H1 (cell line): ENCODE results near the gene PAF1. TPM values are rescaled to one million over a fixed set of nuclear protein-coding genes. Genes with fewer than 3 reads are reported as not detected.

ENCODE experiments used
- CTCF ChIA-PET: fragments of 300-600 bp; sonication (Branson Sonifier 250); formaldehyde crosslinking; loops from one replicate; lab custom pipeline; 2021; ENCODE audit not compliant: partially characterized antibody; lab: Charles Lee
- POLR2A ChIA-PET: fragments of 300-600 bp; sonication (Branson Sonifier 250); formaldehyde crosslinking; loops from one replicate; lab custom pipeline; 2021; ENCODE audit warnings: inconsistent platforms; ENCODE audit not compliant: partially characterized antibody; lab: Charles Lee
- DNase-seq, 2 experiments: peaks; one replicate each; pipeline versions ENCODE4 v3.0.0 to v3.0.0-alpha.2; 2010 to 2022; ENCODE audit warnings: low spot score in 2 of 2, low read depth in 1 of 2, mixed read lengths in 1 of 2
- FAIRE-seq: peaks from 2 replicates; lab custom pipeline; 2011; peaks lifted over from hg19 to GRCh38; lab: Jason Lieb, UNC
- H2AFZ ChIP-seq: 2 replicates; pipeline ENCODE4 v1.8.1; 2012; ENCODE audit warnings: low read length, inconsistent platforms
- H2AK5ac ChIP-seq: 2 replicates; pipeline ENCODE4 v1.6.1; 2013; ENCODE audit warnings: low read depth, low read length
- H2BK120ac ChIP-seq: replicated peaks from 2 replicates; pipeline ENCODE3; 2013; ENCODE audit warnings: low read depth, low read length, inconsistent platforms
- H2BK12ac ChIP-seq: 2 replicates; pipeline ENCODE4 v1.6.1; 2013; ENCODE audit warnings: low read depth, low read length
- H2BK15ac ChIP-seq: 2 replicates; pipeline ENCODE4 v1.6.1; 2013; ENCODE audit warnings: low read length
- H2BK20ac ChIP-seq: 2 replicates; pipeline ENCODE4 v1.6.1; 2013; ENCODE audit warnings: low read length
- H2BK5ac ChIP-seq: 2 replicates; pipeline ENCODE4 v1.6.1; 2013; ENCODE audit warnings: low read depth, low read length
- H3K14ac ChIP-seq: 2 replicates; pipeline ENCODE4 v1.6.1; 2013; ENCODE audit warnings: inconsistent platforms; ENCODE audit not compliant: insufficient read length
- H3K18ac ChIP-seq: 2 replicates; pipeline ENCODE4 v1.6.1; 2013; ENCODE audit warnings: low read length; ENCODE audit errors: extremely low read depth
- H3K23ac ChIP-seq: 2 replicates; pipeline ENCODE4 v1.6.1; 2013; ENCODE audit warnings: inconsistent platforms; ENCODE audit not compliant: insufficient read length
- H3K23me2 ChIP-seq: 2 replicates; pipeline ENCODE4 v1.6.1; 2013; ENCODE audit warnings: low read depth, low read length
- H3K27ac ChIP-seq: 2 replicates; pipeline ENCODE4 v1.6.1; 2011; ENCODE audit warnings: low read depth, low read length, inconsistent platforms
- H3K27me3 ChIP-seq, 4 experiments: replicated peaks in 1 of 4; 1 replicate in 1 of 4; 2 replicates in 3 of 4; pipeline versions ENCODE4 v1.6.1 to v1.8.1; 2011 to 2013; ENCODE audit warnings: low read length in 3 of 4, mild to moderate bottlenecking in 3 of 4, inconsistent platforms in 2 of 4, mixed read lengths in 2 of 4, moderate library complexity in 1 of 4; ENCODE audit not compliant: control insufficient read depth in 3 of 4, insufficient read depth in 3 of 4; ENCODE audit errors: extremely low read depth in 1 of 4
- H3K36me3 ChIP-seq, 4 experiments: 2 replicates each; pipeline versions ENCODE4 v1.6.1 to v1.8.1; 2011 to 2013; ENCODE audit warnings: mild to moderate bottlenecking in 4 of 4, low read length in 3 of 4, moderate library complexity in 2 of 4, control low read depth in 1 of 4, inconsistent platforms in 1 of 4; ENCODE audit not compliant: insufficient read depth in 4 of 4, control insufficient read depth in 2 of 4
- H3K4ac ChIP-seq: replicated peaks from 2 replicates; pipeline ENCODE3; 2013; ENCODE audit warnings: low read length, low read depth, mixed read lengths, inconsistent platforms; ENCODE audit not compliant: insufficient read length
- H3K4me1 ChIP-seq, 4 experiments: replicated peaks in 1 of 4; 1 replicate in 1 of 4; 2 replicates in 3 of 4; pipeline versions ENCODE4 v1.6.1 to v1.8.1; 2011 to 2013; ENCODE audit warnings: low read length in 3 of 4, inconsistent platforms in 2 of 4, mixed read lengths in 1 of 4; ENCODE audit not compliant: insufficient read depth in 4 of 4, control insufficient read depth in 3 of 4
- H3K4me2 ChIP-seq, 2 experiments: 2 replicates each; pipeline versions ENCODE4 v1.6.1 to v1.8.1; 2011 to 2013; ENCODE audit warnings: low read depth in 2 of 2, low read length in 2 of 2, control low read depth in 1 of 2, inconsistent platforms in 1 of 2, mild to moderate bottlenecking in 1 of 2; ENCODE audit not compliant: insufficient read depth in 1 of 2
- H3K4me3 ChIP-seq, 4 experiments: fragments of 200-600, 300-600 bp in 1 of 4; sonication (generic), shearing (Covaris generic), sonication (Bioruptor Twin) in 1 of 4; 2 replicates each; pipeline versions ENCODE4 v1.5.1 to v1.8.1; 2011 to 2016; ENCODE audit warnings: low read length in 4 of 4, low read depth in 3 of 4, control low read depth in 2 of 4, inconsistent platforms in 2 of 4, mild to moderate bottlenecking in 2 of 4, mixed read lengths in 1 of 4, moderate library complexity in 1 of 4; ENCODE audit not compliant: insufficient read depth in 2 of 4; ENCODE audit errors: extremely low read depth in 1 of 4
- H3K56ac ChIP-seq: replicated peaks from 2 replicates; pipeline ENCODE3; 2013; ENCODE audit warnings: low read depth, mild to moderate bottlenecking, mixed read lengths, low read length, inconsistent platforms; ENCODE audit not compliant: insufficient read length
- H3K79me1 ChIP-seq: 2 replicates; pipeline ENCODE4 v1.6.1; 2013; ENCODE audit warnings: low read depth, low read length, control low read depth
- H3K79me2 ChIP-seq, 2 experiments: 2 replicates each; pipeline versions ENCODE4 v1.6.1 to v1.8.1; 2012 to 2013; ENCODE audit warnings: low read length in 2 of 2, mild to moderate bottlenecking in 2 of 2, inconsistent platforms in 1 of 2; ENCODE audit not compliant: insufficient read depth in 2 of 2, control insufficient read depth in 1 of 2
- H3K9ac ChIP-seq, 4 experiments: replicated peaks in 1 of 4; 1 replicate in 1 of 4; 2 replicates in 3 of 4; pipeline versions ENCODE4 v1.6.1 to v1.8.1; 2011 to 2013; ENCODE audit warnings: low read depth in 3 of 4, low read length in 3 of 4, control low read depth in 2 of 4, mild to moderate bottlenecking in 2 of 4, moderate library complexity in 2 of 4, inconsistent platforms in 1 of 4; ENCODE audit errors: extremely low read depth in 1 of 4
- H3K9me3 ChIP-seq, 2 experiments: 2 replicates each; pipeline versions ENCODE4 v1.6.1 to v1.8.1; 2012 to 2013; ENCODE audit warnings: mild to moderate bottlenecking in 2 of 2, moderate library complexity in 2 of 2, control low read depth in 1 of 2, inconsistent platforms in 1 of 2, low read depth in 1 of 2, low read length in 1 of 2, mixed read lengths in 1 of 2; ENCODE audit not compliant: insufficient read depth in 2 of 2
- H4K20me1 ChIP-seq, 2 experiments: replicated peaks in 1 of 2; 2 replicates each; pipeline versions ENCODE3 to v1.8.1; 2011 to 2013; ENCODE audit warnings: inconsistent platforms in 2 of 2, low read length in 2 of 2, mild to moderate bottlenecking in 1 of 2; ENCODE audit not compliant: insufficient read depth in 2 of 2, control insufficient read depth in 1 of 2
- H4K5ac ChIP-seq: 2 replicates; pipeline ENCODE4 v1.6.1; 2013; ENCODE audit warnings: low read length, low read depth, mixed read lengths, inconsistent platforms; ENCODE audit not compliant: insufficient read length
- H4K8ac ChIP-seq: 2 replicates; pipeline ENCODE4 v1.8.0; 2013; ENCODE audit warnings: mild to moderate bottlenecking, moderate library complexity, low read length, inconsistent platforms; ENCODE audit not compliant: insufficient read depth; ENCODE audit errors: extremely low read depth
- H4K91ac ChIP-seq: replicated peaks from 2 replicates; pipeline ENCODE3; 2013; ENCODE audit warnings: low read length, mixed read lengths, inconsistent platforms; ENCODE audit not compliant: insufficient read length
- BCL11A ChIP-seq, 2 experiments: IDR thresholded peaks; one replicate each; pipeline ENCODE4 v1.6.1; 2011; ENCODE audit warnings: low read depth in 2 of 2, low read length in 2 of 2, mild to moderate bottlenecking in 2 of 2
- CHD1 ChIP-seq: IDR thresholded peaks from 2 replicates; pipeline ENCODE4 v1.6.1; 2012; ENCODE audit warnings: low read depth, low read length, improper control_type of control experiment
- GTF2F1 ChIP-seq: IDR thresholded peaks from 2 replicates; pipeline ENCODE4 v1.6.1; 2012; ENCODE audit warnings: low read depth, low read length, improper control_type of control experiment, borderline replicate concordance
- KDM4A ChIP-seq: IDR thresholded peaks from one replicate; pipeline ENCODE4 v1.7.1; 2012; ENCODE audit warnings: low read depth, mild to moderate bottlenecking, moderate library complexity, low read length, inconsistent platforms; ENCODE audit not compliant: severe bottlenecking
- KDM5A ChIP-seq: fragments of 200-600 bp; IDR thresholded peaks from 2 replicates; pipeline ENCODE4 v1.7.1; 2012; ENCODE audit warnings: mild to moderate bottlenecking, low read length, inconsistent platforms, mixed read lengths
- MAFK ChIP-seq: IDR thresholded peaks from 2 replicates; pipeline ENCODE4 v1.6.1; 2012; ENCODE audit warnings: low read depth, mild to moderate bottlenecking, improper control_type of control experiment, low read length
- PHF8 ChIP-seq: fragments of 200-600 bp; sonication (generic); conservative IDR thresholded peaks from 2 replicates; pipeline ENCODE4 v1.7.1; 2012; ENCODE audit warnings: low read depth, mild to moderate bottlenecking, inconsistent platforms, low read length, moderate library complexity
- SIN3A ChIP-seq, 2 experiments: IDR thresholded peaks in 1 of 2; conservative IDR thresholded peaks in 1 of 2; 2 replicates each; pipeline ENCODE4 v1.6.1; 2011 to 2012; ENCODE audit warnings: low read length in 2 of 2, improper control_type of control experiment in 1 of 2, low read depth in 1 of 2, mild to moderate bottlenecking in 1 of 2
- TAF1 ChIP-seq: IDR thresholded peaks from 2 replicates; pipeline ENCODE4 v1.6.1; 2011; ENCODE audit warnings: mild to moderate bottlenecking, low read depth, low read length
- WGBS, 2 experiments: shearing (Covaris generic) in 1 of 2; methylation state at CpG; one replicate each; pipeline versions ENCODE4 v1.1.6 to v1.1.7; 2013 to 2015; ENCODE audit warnings: low lambda C conversion rate in 2 of 2, mixed read lengths in 2 of 2, inconsistent platforms in 1 of 2, low coverage in 1 of 2, missing lambda C conversion rate in 1 of 2; ENCODE audit not compliant: insufficient replicate concordance in 2 of 2, insufficient coverage in 1 of 2, insufficient read length in 1 of 2; ENCODE audit errors: extremely low coverage in 1 of 2, missing lambda C conversion rate in 1 of 2; 5-methylcytosine and 5-hydroxymethylcytosine counted together
- polyA plus RNA-seq, 7 experiments: library from polyadenylated mRNA; depleted of rRNA in 3 of 7; stranded (reverse) in 5 of 7; unstranded in 2 of 7; fragments of >200 nt in 5 of 7; fragments of 200-250 nt in 2 of 7; gene quantifications; 1 replicate in 5 of 7; 2 replicates in 1 of 7; 4 replicates in 1 of 7; pipeline versions ENCODE4 v1.2.1 to v1.2.3, GENCODE V29; 2011 to 2013; ENCODE audit warnings: missing spikeins in 2 of 7, mixed read lengths in 2 of 7
- total RNA-seq: library from RNA; stranded (reverse); fragmentation: NEBNext Ultra II Directional; extraction: Animal tissue kit (Norgen Biotek cat#: 25700); gene quantifications from 2 replicates; pipeline ENCODE4 v1.2.1, GENCODE V29; 2021

The PAF1 gene
- total and polyA plus RNA-seq, 2 of the 8 experiments (the other 6 are each of a cell fraction or from before 2014, with no cell fraction given), result 31.4 to 58.6 TPM

- peak overlapping the region; percentile 73 for H4K8ac ChIP-seq
- H3K79me2 ChIP-seq, result peaks cover 6 to 28% of the 10 kb centered on the region in 2 experiments; a peak in 3 of 4 replicates
- H3K4me2 ChIP-seq, result peak overlapping the region; percentile 84 to 86
- DNase-seq (no peak), FAIRE-seq (no peak)
- H2BK12ac ChIP-seq, result no peak overlapping the region
- CTCF ChIA-PET, result interaction anchor here (1.5 to 2.3 kb wide), 6 partner anchors 14 to 102 kb away, joined by 4 to 128 read pairs (median 11); partner anchors contain the start of gene SELENOV
- WGBS, 2 experiments, result 0% methylated on average over 16 of the region's 24 CpGs; no CpG with 5 or more reads in 1 of the 2 experiments
- peak overlapping the region; percentile 76 for H4K91ac ChIP-seq
- H3K4ac ChIP-seq, result peak overlapping the region; percentile 8
- H2BK5ac ChIP-seq, result peak overlapping the region; percentile 93
- H2AK5ac ChIP-seq, result 0 out of 2 replicates have a peak overlapping the region, but pooled peaks have one; percentile 39
- H3K4me3 ChIP-seq, result peak overlapping the region; percentile 66 to 97 (median 92)
- no peaks in the 10 kb centered on the region; the same call in 1 of the 2 replicates for H3K79me1 ChIP-seq
- peaks cover 5 to 23% of the 10 kb centered on the region in 2 experiments for H4K20me1 ChIP-seq
- H3K36me3 ChIP-seq, result peaks cover 0 to 14% (median 0%) of the 10 kb centered on the region in 4 experiments; a peak in 3 of 8 replicates
- H3K27me3 ChIP-seq, result no peaks in the 10 kb centered on the region
- POLR2A ChIA-PET, result interaction anchor here (2.1 to 25.7 kb wide), 5 partner anchors 8 to 34 kb away, joined by 6 to 1154 read pairs (median 23); partner anchors contain the start of genes MED29, PAF1, RPS16 and SUPT5H
- peak overlapping the region; percentile 65 to 84 (median 76) for H3K9ac ChIP-seq
- peak overlapping the region; percentile 70 for H4K5ac ChIP-seq
- no peak overlapping the region for H3K23ac ChIP-seq
- H3K4me1 ChIP-seq, result peaks cover 10 to 38% (median 18%) of the 10 kb centered on the region in 4 experiments; a peak in 6 of 7 replicates
- peak overlapping the region; percentile 88 for H3K56ac ChIP-seq
- peak overlapping the region; percentile 93 for H3K18ac ChIP-seq
- no peaks in the 10 kb centered on the region for H3K9me3 ChIP-seq
- peak overlapping the region; percentile 83 for H3K27ac ChIP-seq
- no peak overlapping the region for H2AFZ ChIP-seq
- H2BK20ac ChIP-seq, result no peak overlapping the region
- TF ChIP-seq KDM4A, result peak; percentile 31
- TF ChIP-seq TAF1, result 0 out of 2 replicates have a peak, but pooled peaks have one; percentile 63
- TF ChIP-seq MAFK, result no peak
- 0 out of 4 replicates have a peak, but pooled peaks of 1 of the 2 experiments have one; percentile 67 for TF ChIP-seq SIN3A (conservative IDR thresholded peaks at IDR 0.05 in 1 of 2, IDR thresholded peaks at IDR 0.05 in 1 of 2; ENCODE audit: low read depth in 1 of 2, low read length in 2 of 2)
- TF ChIP-seq CHD1, result 0 out of 2 replicates have a peak, but pooled peaks have one; percentile 50
- peak; percentile 29; the same call in 1 of the 2 replicates for TF ChIP-seq PHF8
- 0 out of 2 replicates have a peak, but pooled peaks have one; percentile 1 for TF ChIP-seq GTF2F1
- no peak for TF ChIP-seq BCL11A (IDR thresholded peaks at IDR 0.05; ENCODE audit: low read depth in 2 of 2, low read length in 2 of 2)
- TF ChIP-seq KDM5A, result 0 out of 2 replicates have a peak, but pooled peaks have one; percentile 3
- no peak overlapping the region for H2BK15ac ChIP-seq
- H2BK120ac ChIP-seq, result no peak overlapping the region
- no peak overlapping the region for H3K14ac ChIP-seq
- H3K23me2 ChIP-seq, result peaks cover 16% of the 10 kb centered on the region
These were observed 22.0 kb upstream of the PAF1 start for GRCh38 chr19:39412867-39413271.
